Keratinocyte (primary cell): Measurements from ENCODE around the gene THAP11. TPM values are rescaled to one million over a fixed set of nuclear protein-coding genes. Genes with fewer than 3 reads are reported as not detected.

Experiments
- DNase-seq: peaks from one replicate; pipeline ENCODE4 v3.0.0-alpha.2; 2011; ENCODE audit warnings: low read depth, missing footprints, low spot score
- FAIRE-seq: peaks from 2 replicates; lab custom pipeline; 2011; peaks lifted over from hg19 to GRCh38; lab: Jason Lieb, UNC
- H2AFZ ChIP-seq: 2 replicates; pipeline ENCODE4 v1.6.0; 2012; ENCODE audit warnings: low read length, control low read depth, inconsistent platforms; ENCODE audit not compliant: control insufficient read depth
- H3K27ac ChIP-seq: 2 replicates; pipeline ENCODE4 v1.5.1; 2011; ENCODE audit warnings: low read length; ENCODE audit not compliant: control insufficient read depth, insufficient read depth
- H3K27me3 ChIP-seq: 3 replicates; pipeline ENCODE4 v1.6.0; 2011; ENCODE audit warnings: low read length; ENCODE audit not compliant: control insufficient read depth, insufficient read depth; ENCODE audit errors: extremely low read depth
- H3K36me3 ChIP-seq, 2 experiments: 2 replicates in 1 of 2; 3 replicates in 1 of 2; pipeline ENCODE4 v1.5.1; 2011; ENCODE audit warnings: low read length in 2 of 2, mild to moderate bottlenecking in 1 of 2; ENCODE audit not compliant: control insufficient read depth in 2 of 2, insufficient read depth in 2 of 2; ENCODE audit errors: extremely low read depth in 1 of 2
- H3K4me1 ChIP-seq: 3 replicates; pipeline ENCODE4 v1.5.1; 2011; ENCODE audit warnings: low read length; ENCODE audit not compliant: control insufficient read depth, insufficient read depth; ENCODE audit errors: extremely low read depth
- H3K4me2 ChIP-seq: 3 replicates; pipeline ENCODE4 v1.6.0; 2011; ENCODE audit warnings: low read depth, low read length; ENCODE audit not compliant: control insufficient read depth, insufficient read depth; ENCODE audit errors: extremely low read depth
- H3K4me3 ChIP-seq, 3 experiments: fragments of 200-600 bp in 1 of 3; sonication (generic) in 1 of 3; 2 replicates in 2 of 3; 3 replicates in 1 of 3; pipeline ENCODE4 v1.5.1; 2011 to 2016; ENCODE audit warnings: low read length in 3 of 3, mild to moderate bottlenecking in 3 of 3, control low read depth in 2 of 3, inconsistent platforms in 1 of 3, low read depth in 1 of 3, mixed read lengths in 1 of 3, mixed run types in 1 of 3, moderate library complexity in 1 of 3; ENCODE audit not compliant: control insufficient read depth in 2 of 3, insufficient read depth in 2 of 3; ENCODE audit errors: extremely low read depth in 1 of 3
- H3K79me2 ChIP-seq: 2 replicates; pipeline ENCODE4 v1.6.0; 2012; ENCODE audit warnings: low read length; ENCODE audit not compliant: control insufficient read depth, insufficient read depth
- H3K9ac ChIP-seq: 3 replicates; pipeline ENCODE4 v1.6.0; 2011; ENCODE audit warnings: low read length; ENCODE audit not compliant: control insufficient read depth, insufficient read depth; ENCODE audit errors: extremely low read depth
- H3K9me1 ChIP-seq: 3 replicates; pipeline ENCODE4 v1.6.0; 2011; ENCODE audit warnings: low read length; ENCODE audit not compliant: control insufficient read depth, insufficient read depth; ENCODE audit errors: extremely low read depth
- H3K9me3 ChIP-seq: 2 replicates; pipeline ENCODE4 v1.5.1; 2012; ENCODE audit warnings: low read depth, low read length; ENCODE audit not compliant: control insufficient read depth
- H4K20me1 ChIP-seq: 3 replicates; pipeline ENCODE4 v1.6.0; 2011; ENCODE audit warnings: low read length; ENCODE audit not compliant: control insufficient read depth, insufficient read depth; ENCODE audit errors: extremely low read depth
- CTCF ChIP-seq, 3 experiments: IDR thresholded peaks in 1 of 3; conservative IDR thresholded peaks in 1 of 3; optimal IDR thresholded peaks in 1 of 3; 2 replicates in 2 of 3; 3 replicates in 1 of 3; pipeline versions ENCODE3 to v1.5.1; 2011; ENCODE audit warnings: low read length in 3 of 3, mild to moderate bottlenecking in 3 of 3, moderate library complexity in 2 of 3, control low read depth in 1 of 3, inconsistent platforms in 1 of 3; ENCODE audit not compliant: insufficient read depth in 2 of 3; ENCODE audit errors: extremely low read depth in 1 of 3
- EZH2 ChIP-seq: IDR thresholded peaks from one replicate; pipeline ENCODE4 v1.6.1; 2012; ENCODE audit warnings: inconsistent platforms, mild to moderate bottlenecking, low read length, moderate library complexity
- dilution Hi-C: fragments of 300-500 bp; cut with MboI; formaldehyde crosslinking; loops from one replicate; pipeline ENCODE4 v1.7.0; 2020; ENCODE audit warnings: low sequenced_read_pairs; ENCODE audit not compliant: extremely low pct_ligation_motif_present
- polyA plus RNA-seq, 5 experiments: library from polyadenylated mRNA; depleted of rRNA in 3 of 5; stranded (reverse) in 3 of 5; stranded (forward) in 1 of 5; unstranded in 1 of 5; fragments of >200 nt; gene quantifications; 1 replicate in 1 of 5; 2 replicates in 3 of 5; 3 replicates in 1 of 5; pipeline versions ENCODE4 v1.2.1 to v1.2.3, GENCODE V29; 2011 to 2012; ENCODE audit warnings: missing spikeins in 2 of 5, low read depth in 1 of 5, low replicate concordance in 1 of 5

THAP11 gene
- polyA plus RNA-seq, 1 donor (not counting 4 experiments of a cell fraction or from before 2014, with no cell fraction given) = 11.8 TPM

- no peaks in the 10 kb centered on the region for H3K79me2 ChIP-seq
- H4K20me1 ChIP-seq = no peaks in the 10 kb centered on the region
- no peak for FAIRE-seq
- H3K36me3 ChIP-seq = no peaks in the 10 kb centered on the region
- H3K9me3 ChIP-seq = no peaks in the 10 kb centered on the region
- DNase-seq = no peak
- H3K4me3 ChIP-seq = no peak overlapping the region
- no peak overlapping the region for H2AFZ ChIP-seq
- dilution Hi-C loops = no loop called here
- no peaks in the 10 kb centered on the region for H3K4me1 ChIP-seq
- H3K27me3 ChIP-seq = no peaks in the 10 kb centered on the region
- H3K27ac ChIP-seq = no peak overlapping the region
- H3K9me1 ChIP-seq = no peaks in the 10 kb centered on the region
- no peak overlapping the region for H3K9ac ChIP-seq
- no peak for TF ChIP-seq CTCF (optimal IDR thresholded peaks at IDR 0.05 in 1 of 3, IDR thresholded peaks at IDR 0.05 in 1 of 3, conservative IDR thresholded peaks at IDR 0.05 in 1 of 3; ENCODE audit: extremely low read depth in 1 of 3, insufficient read depth in 2 of 3, low read length in 3 of 3)
- TF ChIP-seq EZH2 = no peak
- no peak overlapping the region for H3K4me2 ChIP-seq
These were observed 21.4 kb upstream of the THAP11 start for GRCh38 chr16:67820608-67821259.

GRCh38 chr16:67822511-67822910, 19.6 kb upstream of the THAP11 start:
- DNase-seq = no peak
- Histone ChIP-seq H3K9me1 (no peaks in the 10 kb centered on the region), H2AFZ (no peak overlapping the region), H3K27ac (no peak overlapping the region), H3K4me3 (no peak overlapping the region), H3K9me3 (no peaks in the 10 kb centered on the region), H3K27me3 (no peaks in the 10 kb centered on the region), H3K9ac (no peak overlapping the region), H3K4me2 (no peak overlapping the region), H3K36me3 (peaks cover 3 to 7% of the 10 kb centered on the region in 2 experiments), H4K20me1 (no peaks in the 10 kb centered on the region), H3K79me2 (no peaks in the 10 kb centered on the region), H3K4me1 (no peaks in the 10 kb centered on the region)
- TF ChIP-seq EZH2 = no peak
- no peak for TF ChIP-seq CTCF (optimal IDR thresholded peaks at IDR 0.05 in 1 of 3, IDR thresholded peaks at IDR 0.05 in 1 of 3, conservative IDR thresholded peaks at IDR 0.05 in 1 of 3; ENCODE audit: extremely low read depth in 1 of 3, insufficient read depth in 2 of 3, low read length in 3 of 3)
- no peak for FAIRE-seq
- dilution Hi-C loops = no loop called here
